CD4-positive, alpha-beta T cell treated with Interleukin-15 for 1 hour (primary cell): Measurements from ENCODE around the gene DMRT1.

Source experiments
- DNase-seq: peaks from one replicate; pipeline ENCODE4 v3.0.0-alpha.2; 2020

Gene DMRT1

GRCh38 chr9:1005043-1005667 is 163.7 kb downstream of the DMRT1 start:
- peak; percentile 19 for DNase-seq

GRCh38 chr9:1007312-1007711 is 165.8 kb downstream of the DMRT1 start:
- no peak for DNase-seq

GRCh38 chr9:1008216-1008615 is 166.7 kb downstream of the DMRT1 start:
- DNase-seq = no peak

- DNase-seq = peak; percentile 67
These were observed 167.7 kb downstream of the DMRT1 start for GRCh38 chr9:1009101-1009707.

- DNase-seq = no peak
These were observed 171.5 kb downstream of the DMRT1 start for GRCh38 chr9:1013021-1013420.

GRCh38 chr9:1014225-1014624 is 172.7 kb downstream of the DMRT1 start:
- no peak for DNase-seq

GRCh38 chr9:1014640-1015039 is 173.1 kb downstream of the DMRT1 start:
- no peak for DNase-seq

GRCh38 chr9:1018121-1018520 is 176.6 kb downstream of the DMRT1 start:
- DNase-seq = no peak
